NCI-H2227 (cell line): ENCODE results near the gene GVQW3.
"Not testable (repeated sequence)": the region's sequence is repeated elsewhere in the genome, so short reads cannot be mapped to it uniquely, and the experiment has no call there.

Experiments
- DNase-seq: peaks from one replicate; lab custom pipeline; 2025; ENCODE audit not compliant: unreplicated experiment; lab: John Stamatoyannopoulos, UW

Gene GVQW3

DNA sequence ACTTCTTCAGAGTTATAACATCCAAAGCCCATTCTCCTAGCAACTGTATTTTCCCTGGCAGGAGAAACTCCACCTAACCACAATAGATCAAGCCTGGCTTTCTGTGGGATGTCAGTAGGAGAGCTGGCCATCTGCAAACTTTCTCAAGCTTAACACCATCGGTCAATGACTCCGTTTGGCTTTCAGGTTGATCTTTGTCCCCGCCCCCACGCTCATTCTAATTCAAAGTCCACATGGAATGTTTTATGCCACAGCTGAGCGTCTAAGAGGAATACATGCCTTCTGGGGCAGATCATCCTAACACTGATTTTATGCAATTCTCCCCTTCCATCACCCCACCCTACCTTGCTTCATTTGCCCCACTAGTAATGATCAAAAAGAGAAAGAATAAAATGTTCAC, 4.8 kb downstream of the GVQW3 start:
- no peak for DNase-seq

DNA sequence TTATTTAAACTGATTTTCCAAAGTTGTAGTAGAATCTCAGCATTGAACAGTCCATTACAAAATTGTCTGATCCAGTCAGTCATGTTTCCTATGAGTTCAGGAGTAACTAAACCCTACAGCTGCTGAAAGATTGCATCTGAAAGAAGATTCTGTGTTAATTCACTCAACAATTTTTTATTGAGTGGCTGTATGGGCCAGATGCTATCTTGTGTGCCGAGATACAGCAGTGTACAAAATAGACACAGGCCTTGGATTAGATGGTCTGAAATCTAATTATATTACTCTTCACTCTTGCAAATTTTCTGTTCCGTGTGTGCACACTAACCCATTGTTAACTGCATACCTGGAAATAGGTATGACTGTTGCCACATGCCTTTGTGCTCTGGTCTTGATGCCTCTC, 7.3 kb downstream of the GVQW3 start:
- no peak for DNase-seq

DNA sequence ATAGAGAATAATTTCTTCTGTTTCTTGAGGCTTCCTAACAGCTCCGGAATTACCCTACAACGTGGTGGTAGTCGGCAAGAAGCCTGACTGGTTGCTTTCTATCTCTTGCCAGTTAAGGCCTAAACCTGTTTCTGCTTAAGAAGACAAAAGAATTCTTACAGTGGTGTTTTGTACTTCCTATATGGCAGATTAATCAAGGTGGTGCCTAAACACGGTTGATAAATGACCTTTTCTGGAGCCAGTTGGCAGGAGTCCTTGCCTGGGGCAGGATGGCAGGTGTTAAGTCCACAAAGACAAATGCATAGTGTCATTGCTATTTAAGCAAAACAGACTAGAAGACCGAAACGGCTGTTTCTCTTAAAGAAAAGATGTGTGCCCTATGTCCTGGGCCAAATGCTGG, 9.9 kb downstream of the GVQW3 start:
- no peak for DNase-seq

DNA sequence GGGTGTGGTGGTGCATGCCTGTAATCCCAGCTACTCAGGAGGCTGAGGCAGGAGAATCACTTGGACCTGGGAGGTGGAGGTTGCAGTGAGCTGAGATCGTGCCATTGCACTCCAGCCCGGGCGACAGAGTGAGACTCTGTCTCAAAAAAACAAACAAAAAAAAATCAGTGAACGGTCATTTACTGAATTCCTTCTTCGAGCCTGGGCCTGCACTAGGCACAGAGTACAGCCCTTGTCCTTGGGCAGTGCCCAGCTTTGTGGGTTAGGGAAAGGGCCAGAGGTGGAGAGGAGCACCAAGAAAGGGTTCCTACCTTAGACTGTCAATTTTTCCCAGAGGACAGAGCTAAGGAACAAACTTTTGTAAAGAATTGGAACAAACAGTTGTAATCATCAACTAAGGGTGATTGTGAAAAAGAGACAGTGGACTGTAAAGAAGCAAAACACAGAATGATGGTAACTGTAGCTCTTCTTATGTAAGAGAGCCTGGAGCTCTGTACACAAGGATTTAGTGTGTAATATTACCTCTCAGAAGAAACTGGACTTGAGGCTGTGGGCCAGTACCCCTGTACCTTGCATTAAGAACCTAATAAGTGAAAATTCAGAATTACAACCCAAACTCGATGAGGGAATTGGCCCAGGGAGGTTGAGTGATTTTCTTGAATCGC, 10.8 kb downstream of the GVQW3 start:
- no peak for DNase-seq

DNA sequence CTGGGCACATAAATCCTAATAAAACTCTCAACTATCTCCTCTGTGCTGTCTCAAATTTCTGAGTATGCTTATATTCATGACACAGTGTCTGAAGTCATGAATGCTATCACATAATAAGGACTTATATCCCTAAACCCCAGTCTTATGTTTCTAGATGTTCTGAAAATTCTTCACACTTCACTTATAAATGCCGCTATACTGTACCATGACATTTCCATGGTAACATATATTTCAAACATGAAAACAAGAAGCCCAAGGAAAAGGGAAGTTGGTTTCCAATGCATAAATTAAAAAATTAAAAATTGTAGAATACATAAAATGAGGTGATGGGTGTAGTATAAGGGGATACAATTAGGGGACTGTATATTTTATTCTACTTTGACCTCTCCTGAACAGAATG, 11.7 kb downstream of the GVQW3 start:
- DNase-seq, result no peak

DNA sequence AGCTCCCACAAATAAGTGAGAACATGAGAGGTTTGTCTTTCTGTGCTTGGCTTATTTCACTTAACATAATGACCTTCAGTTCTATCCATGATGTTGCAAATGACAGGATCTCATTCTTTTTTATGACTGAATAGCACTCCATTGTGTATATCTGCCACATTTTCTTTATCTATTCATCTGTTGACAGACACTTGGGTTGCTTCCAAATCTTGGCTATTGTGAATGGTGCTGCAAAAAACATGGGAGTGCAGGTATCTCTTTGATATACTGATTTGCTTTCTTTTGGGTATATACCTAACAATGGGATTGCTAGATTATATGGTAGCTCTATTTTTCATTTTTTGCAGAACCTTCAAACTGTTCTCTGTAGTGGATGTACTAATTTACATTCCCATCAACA, 13.3 kb downstream of the GVQW3 start:
- DNase-seq, result no peak

DNA sequence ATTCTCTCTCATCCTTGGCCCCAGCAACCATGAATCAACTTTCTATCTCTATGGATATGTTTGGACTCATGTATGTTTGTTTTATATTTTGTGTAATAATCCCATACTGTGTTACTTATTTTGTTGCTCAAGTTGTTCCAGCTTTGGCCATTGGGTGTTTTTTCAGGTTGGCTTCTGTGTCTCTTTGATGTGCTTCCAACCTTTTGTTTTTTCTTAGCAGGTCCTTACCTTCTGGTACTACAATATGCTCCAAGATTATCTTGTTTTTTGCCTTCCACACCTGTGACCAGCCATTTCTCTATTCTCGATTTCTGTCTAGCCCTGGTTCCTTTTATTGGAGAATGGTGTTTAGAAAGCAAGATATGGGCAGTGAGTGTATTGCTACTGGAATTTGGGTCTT, 14.2 kb downstream of the GVQW3 start:
- DNase-seq, result no peak

DNA sequence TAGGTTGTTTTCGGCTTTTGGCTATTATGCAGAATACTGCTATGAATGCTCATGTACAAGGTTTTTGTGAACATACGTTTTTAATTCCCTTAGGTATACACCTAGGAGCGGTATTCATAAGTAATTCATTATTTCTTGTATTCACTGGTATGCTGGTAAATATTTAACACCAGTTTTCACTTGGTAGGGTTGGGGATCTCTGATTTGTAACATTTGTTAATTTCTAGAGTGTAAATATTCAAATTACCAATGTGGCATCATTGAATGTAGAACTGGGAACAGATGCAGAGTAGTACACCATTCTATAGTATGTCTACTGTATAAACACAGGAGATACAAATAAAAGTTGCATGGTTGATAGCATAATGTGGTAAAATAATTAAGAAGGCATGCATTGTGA, 16.3 kb downstream of the GVQW3 start:
- DNase-seq, result no peak

DNA sequence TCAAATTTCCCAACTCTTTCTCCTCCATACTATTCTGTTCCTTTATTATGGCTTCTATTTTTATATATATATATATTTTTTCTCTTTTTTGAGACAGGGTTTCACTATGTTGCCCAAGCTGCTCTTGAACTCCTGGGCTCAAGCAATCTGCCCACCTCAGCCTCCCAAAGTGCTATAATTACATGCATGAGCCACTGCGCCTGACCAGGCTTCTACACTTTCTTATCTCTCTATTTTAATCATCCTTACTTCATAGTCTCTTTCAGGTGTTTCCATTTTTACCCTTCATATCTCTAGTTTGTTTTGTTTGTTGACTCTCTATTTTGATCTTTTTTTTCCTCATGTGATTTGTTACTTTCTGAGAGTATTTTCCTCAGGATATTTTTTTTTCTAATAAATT, 19.8 kb downstream of the GVQW3 start:
- DNase-seq, result no peak

DNA sequence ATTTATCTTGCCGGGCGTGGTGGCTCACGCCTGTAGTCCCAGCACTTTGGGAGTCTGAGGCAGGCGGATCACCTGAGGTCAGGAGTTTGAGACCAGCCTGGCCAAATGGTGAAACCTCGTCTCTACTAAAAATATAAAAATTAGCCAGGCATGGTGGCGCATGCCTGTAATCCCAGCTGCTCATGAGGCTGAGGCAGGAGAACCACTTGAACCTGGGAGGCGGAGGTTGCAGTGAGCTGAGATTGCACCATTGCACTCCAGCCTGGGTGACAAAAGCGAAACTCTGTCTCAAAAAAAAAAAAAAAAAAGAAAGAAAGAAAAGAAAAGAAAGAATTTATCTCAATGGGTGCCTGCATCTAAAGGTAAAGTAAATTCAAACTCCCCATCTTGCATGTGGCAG, 20.4 kb downstream of the GVQW3 start:
- DNase-seq, result not testable (repeated sequence)

DNA sequence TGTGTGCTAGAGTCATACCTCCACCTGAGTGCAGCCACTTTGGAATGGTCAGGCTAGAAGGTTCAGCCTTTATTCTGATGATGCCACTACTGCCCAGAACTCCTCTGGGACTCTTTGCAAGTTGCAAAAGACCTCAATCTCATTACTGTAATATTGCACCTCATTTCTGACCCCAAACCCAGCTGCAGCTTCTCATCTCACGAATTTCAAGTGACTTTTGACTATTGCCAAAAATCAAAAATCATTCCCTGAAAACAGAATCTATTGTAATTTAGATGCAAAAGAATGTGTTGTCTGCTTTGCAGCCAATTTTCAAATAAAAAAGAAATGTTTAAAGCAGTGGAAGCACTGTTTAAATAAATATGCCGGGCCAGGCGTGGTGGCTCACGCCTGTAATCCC, 25.2 kb downstream of the GVQW3 start:
- DNase-seq, result no peak

DNA sequence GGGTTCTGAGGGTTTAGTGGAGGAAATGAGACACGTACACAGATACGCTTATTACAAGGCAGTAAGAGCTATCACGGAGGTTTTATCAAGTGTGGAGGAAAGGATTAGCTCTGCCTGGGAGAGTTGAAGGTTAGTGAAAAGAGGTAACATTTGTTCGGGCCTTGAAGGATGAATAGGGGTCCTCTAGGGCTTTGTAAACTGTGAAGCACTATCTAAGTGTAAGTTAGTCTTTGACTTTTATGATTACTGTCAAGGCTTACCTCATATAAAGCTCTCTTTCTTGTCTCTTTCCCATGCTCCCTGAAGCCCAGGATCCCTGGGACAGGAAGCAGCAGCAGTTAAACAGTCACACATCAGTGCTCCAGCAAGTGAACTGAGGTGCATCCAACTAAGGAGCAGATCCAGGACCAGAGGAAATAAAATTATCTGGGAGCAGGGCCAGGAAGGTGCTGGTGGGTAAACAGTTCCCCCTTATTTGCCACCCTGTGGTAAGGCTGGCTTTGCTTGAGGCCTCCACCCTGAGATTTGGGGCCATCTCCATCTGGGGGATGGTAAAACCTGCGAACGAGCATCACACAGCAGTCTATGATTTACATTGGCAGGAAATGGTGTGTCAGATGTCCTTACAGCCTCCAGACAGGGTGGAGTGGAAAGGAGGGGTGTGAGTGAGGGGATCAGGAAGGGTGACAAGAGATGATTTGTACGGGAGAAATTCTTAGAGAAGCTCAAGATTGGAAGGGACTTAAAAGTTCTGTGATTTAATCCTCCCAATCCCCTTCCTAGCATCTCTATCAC, 27.2 kb downstream of the GVQW3 start:
- no peak for DNase-seq

DNA sequence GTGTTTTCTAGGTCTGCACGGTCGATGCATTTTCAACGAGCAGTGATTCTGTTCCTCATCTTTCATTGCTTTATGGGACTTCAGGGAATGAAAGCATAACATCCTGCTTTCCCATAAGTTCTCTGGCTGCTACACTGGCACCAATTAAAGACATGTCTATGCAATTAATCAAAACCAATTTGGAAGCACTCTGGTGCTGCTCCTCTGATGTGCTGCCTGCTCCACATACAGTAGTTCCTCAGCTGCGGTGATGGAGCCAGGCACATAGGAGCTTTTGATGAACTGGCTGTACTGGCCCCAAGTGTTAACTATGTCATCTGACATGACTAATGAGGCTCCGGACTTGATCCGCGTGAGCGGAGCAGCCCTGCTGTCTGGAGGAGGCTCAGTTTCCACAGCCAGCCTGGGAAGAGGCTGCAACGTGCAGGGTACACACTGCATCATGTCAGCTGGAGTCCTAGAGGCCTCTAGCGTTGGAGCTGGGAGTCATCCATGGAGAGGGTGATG, 29.8 kb downstream of the GVQW3 start:
- no peak for DNase-seq

DNA sequence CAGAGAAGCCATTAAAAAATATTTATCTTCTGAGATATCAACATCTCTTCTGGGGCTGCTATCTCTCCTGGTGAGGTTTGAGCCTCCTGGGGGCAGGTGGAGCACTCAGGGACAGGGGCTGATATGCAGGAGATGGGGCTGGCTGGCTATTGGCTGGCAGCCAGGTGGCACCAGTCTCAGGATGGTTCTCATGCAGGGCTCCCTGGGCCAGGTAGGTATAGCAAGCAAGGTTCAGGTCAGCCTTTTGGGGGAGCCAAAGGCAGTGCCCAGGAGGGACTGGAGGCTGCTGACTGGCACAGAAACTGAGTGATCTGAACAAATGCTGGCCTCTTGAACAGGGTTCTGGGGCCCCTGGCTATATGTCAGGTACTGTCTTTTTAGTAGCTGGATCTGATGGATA, 34.0 kb downstream of the GVQW3 start:
- no peak for DNase-seq

DNA sequence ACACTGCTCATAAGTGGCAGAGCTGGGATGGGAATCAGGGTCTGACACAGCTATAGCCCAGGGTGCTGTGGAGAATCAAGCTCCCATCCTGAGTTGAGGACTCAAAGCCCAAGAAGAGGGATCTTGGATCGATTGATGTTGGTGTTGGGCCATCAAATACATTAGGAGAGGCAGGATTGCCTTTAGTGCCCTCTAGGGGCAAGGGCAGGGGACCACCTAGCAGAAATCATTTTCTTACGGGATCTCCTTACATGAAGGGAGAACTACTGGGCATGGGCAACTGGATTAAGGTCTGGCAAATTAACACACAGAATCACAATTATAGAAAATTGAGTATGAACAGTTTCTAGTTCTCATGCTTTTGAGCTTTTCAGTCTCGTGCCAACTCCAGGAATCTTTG, 38.8 kb downstream of the GVQW3 start:
- no peak for DNase-seq

DNA sequence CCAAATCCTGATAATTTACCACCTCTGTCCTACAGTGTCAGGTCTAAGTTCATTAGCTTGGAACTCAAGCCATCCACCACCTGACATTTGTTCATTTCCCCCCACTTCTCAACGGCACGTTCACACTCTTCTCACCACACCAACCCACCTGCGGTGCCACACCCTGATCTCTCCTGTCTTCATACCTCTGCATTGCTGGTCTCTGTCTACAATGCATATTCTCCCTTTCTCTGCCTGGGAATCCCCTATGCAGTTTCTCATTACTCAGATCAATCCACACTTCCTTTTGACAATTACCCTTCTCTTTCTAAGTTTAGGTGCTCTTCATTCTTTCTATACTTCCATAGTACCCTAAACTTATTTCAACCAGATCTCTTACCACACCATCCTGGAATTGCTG, 43.3 kb downstream of the GVQW3 start:
- no peak for DNase-seq

DNA sequence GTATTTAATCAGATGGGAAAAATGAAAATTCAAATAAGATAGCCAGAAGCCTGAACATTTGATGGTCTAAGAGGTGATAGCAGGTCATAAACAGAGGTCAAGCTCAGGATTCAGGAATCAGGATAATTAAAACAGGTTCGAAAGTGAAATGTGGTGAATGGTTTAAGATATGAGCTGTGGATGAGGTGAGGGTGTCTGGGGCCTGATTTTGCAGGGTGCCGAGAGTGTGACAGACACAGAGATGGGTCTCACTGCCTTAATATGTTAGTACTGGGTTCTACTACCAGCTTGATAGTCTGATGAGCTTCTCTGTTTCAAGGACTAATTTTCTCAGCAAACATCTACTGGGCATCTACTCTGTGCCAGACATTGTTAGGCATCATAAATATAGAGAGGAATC, 43.8 kb downstream of the GVQW3 start:
- DNase-seq, result no peak

DNA sequence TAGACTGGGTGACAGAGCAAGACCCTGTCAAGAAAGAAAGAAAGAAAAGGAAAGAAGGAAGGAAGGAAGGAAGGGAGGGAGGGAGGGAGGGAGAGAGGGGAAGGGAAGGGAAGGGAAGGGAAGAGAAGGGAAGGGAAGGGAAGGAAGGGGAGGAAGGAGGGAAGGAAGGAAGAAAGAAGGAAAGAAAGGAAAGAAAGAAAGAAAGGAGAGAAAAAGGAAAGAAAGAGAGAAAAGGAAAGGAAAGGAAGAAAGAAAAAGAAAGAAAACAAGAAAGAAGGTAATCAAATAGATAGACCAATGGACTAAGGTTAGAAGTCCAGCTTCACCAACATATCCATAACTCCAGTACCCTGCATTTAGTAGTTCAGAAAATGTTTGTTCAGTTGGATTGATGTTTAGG, 45.5 kb downstream of the GVQW3 start:
- no peak for DNase-seq

DNA sequence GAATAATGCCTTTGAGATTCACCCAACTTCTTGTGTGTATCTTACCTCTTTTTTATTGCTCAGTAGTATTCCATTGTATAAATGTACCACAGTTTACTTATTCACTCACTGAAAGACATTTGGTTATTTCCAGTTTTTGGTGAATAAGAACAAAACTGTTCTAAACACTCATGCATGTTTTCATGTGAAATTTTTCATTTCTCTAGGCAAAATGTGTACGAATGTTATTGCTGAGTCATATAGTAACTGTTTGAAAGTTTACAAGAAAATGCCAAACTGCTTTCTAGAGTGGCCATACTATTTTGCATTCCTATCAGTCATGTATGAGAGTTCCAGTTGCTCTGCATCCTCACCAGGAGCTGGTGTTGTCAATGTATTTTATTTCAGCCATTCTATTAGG, 54.9 kb downstream of the GVQW3 start:
- DNase-seq, result no peak

DNA sequence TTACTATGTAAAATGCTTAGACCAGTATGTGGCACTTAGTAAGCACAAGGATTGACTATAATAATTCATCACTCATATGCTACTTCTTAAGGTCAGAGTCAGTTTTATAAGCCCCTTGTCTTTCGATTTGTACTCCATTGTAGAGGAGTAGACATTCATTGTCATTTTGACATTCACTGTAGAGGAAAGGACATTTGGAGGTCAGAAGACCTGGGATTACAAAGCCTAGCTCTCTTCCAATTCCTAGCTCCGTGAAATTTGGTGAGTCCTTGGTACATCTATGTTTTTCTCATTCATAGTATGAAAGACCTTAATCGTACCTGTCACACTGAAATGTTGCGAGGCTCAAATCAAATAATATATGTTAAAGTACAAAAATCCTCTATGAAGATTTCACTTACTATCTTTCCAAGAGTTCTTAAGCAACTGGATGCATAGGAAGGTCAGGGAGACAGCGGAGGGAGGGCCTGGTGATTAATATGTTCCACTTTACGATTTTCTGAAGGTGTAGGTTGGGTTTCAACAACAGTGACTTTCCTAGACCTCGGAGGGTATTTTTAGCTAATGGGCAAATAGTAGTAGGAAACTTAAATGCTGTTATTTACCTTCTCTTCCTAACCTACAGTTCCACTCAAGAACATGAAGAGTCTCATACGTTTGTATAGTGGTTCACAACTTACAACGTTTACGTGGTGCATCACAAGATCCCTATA, 62.3 kb downstream of the GVQW3 start:
- no peak for DNase-seq

DNA sequence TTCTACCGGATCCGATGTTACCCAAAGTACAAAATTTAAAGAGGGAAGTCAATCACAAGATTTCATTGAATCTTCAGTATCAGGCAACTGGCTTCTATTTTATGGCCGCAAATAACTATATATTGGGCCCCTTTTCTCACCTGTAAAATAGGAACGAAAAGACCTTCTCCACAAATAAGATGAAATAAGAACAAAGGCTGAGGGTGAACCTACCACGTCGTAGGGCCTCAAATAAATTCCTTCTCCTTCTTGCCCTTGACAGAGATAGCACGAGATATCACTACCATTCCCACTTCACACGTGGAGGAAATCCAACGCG, 62.9 kb downstream of the GVQW3 start:
- DNase-seq, result no peak

DNA sequence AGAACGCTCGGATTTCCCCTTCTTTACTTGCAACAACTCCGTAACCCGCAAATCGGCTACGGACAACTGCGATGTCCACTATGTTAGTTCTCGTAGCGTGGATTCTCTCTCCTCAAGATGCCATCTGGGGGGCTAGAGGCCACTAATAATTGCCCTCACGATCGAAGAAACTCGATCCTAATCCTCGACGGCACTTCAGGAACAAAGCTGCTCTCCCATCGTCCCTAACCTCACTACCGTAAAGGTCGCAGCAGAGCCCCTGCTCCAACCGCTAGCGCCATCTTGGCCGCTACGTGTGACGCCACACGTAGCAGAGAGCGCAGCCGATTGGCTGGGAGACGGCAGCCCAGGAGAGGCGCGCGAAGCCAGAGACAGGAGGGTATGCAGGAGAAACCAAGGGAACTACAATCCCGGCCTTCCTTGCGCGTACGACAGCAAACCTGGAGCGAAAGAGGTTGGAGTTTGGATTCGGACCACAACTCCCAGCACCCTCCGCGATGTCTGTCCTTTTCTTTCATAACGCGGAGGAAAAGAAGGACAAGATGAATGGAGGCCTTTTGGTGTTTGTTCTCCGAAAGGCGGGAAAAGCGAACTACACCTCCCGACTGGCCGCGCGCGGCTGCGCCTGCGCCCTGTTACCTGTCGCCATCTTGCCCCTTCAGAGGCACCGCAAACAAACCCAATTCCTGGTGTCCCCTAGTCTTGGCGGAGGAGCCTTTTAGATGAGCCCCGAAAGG, 63.4 kb downstream of the GVQW3 start, which contains the start of gene EMSY:
TSS of gene EMSY (plus strand) at position 635 of the 737 bp plus-strand sequence. CDS start 1,921 bp downstream, outside the sequence.
- DNase-seq, result peak; percentile 99
